GM12865 (cell line): ENCODE data around the gene CCM2.

Source experiments
- DNase-seq: peaks from one replicate; pipeline ENCODE4 v3.0.0; 2010; ENCODE audit warnings: low read depth
- H3K4me3 ChIP-seq: 2 replicates; pipeline ENCODE4 v1.5.1; 2011; ENCODE audit warnings: mild to moderate bottlenecking, low read depth, low read length, control low read depth
- CTCF ChIP-seq: IDR thresholded peaks from 2 replicates; pipeline ENCODE4 v1.5.1; 2011; ENCODE audit warnings: low read length, control low read depth, low read depth, inconsistent platforms; ENCODE audit not compliant: insufficient read depth; ENCODE audit errors: missing control alignments

Gene CCM2

GRCh38 chr7:44974549-44974948, 25.5 kb upstream of the CCM2 start:
- no peak overlapping the region for H3K4me3 ChIP-seq
- DNase-seq, result no peak
- TF ChIP-seq CTCF, result no peak

GRCh38 chr7:44975331-44976039, 24.5 kb upstream of the CCM2 start:
- no peak overlapping the region for H3K4me3 ChIP-seq
- TF ChIP-seq CTCF, result no peak
- no peak for DNase-seq

- no peak for DNase-seq
- H3K4me3 ChIP-seq, result peak overlapping the region; percentile 84
- no peak for TF ChIP-seq CTCF
Measured at GRCh38 chr7:44976040-44976745, 23.8 kb upstream of the CCM2 start.

- H3K4me3 ChIP-seq, result peak overlapping the region; percentile 84
- TF ChIP-seq CTCF, result no peak
- no peak for DNase-seq
Measured at GRCh38 chr7:44976746-44977196, 23.2 kb upstream of the CCM2 start.

DNA sequence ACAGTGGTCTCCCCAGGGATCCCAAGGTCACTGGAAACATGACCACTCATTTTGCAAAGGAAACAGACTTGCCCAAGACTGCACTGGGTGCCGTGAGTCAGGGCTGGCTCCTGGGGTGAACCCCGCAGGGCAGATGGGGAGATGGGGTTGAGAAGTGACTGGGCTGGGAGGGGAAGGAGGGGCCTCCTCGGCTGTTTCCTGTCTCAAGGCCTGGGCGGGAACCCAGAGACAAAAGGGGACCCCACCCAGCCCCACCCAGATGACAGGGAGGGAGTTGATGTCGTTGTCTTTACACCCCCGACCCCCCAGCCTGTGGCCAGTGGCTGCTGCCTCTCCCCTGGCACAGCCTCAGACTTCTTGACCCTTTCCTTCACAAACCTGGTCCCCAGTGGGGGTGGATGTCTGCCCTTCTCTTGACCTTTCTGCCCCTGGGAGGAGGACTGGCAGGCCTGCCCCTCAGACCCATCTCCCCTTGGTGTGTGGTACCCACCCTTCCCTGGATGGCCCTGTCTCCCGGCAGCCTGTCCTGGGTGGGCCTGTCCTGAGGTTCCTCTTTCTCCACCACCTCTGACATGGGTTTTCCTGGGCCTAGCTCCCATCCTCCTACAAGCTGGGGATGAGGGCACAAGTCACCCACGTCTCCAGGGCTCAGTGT, 22.6 kb upstream of the CCM2 start:
- peak overlapping the region; percentile 84 for H3K4me3 ChIP-seq
- TF ChIP-seq CTCF, result no peak
- peak; percentile 78 for DNase-seq

GRCh38 chr7:44977959-44978335, 22.1 kb upstream of the CCM2 start:
- TF ChIP-seq CTCF, result no peak
- DNase-seq, result no peak
- H3K4me3 ChIP-seq, result peak overlapping the region; percentile 84
